ENCODE results near the gene PWWP2B.

Gene PWWP2B

GRCh38 chr10:132446195-132446581 lies 49.2 kb downstream of the PWWP2B start:
- peak overlapping the region; percentile 74 for H3K27ac ChIP-seq
- TF ChIP-seq ZFX (IDR thresholded peaks at IDR 0.05): no peak
- TF ChIP-seq, protein P1, sequence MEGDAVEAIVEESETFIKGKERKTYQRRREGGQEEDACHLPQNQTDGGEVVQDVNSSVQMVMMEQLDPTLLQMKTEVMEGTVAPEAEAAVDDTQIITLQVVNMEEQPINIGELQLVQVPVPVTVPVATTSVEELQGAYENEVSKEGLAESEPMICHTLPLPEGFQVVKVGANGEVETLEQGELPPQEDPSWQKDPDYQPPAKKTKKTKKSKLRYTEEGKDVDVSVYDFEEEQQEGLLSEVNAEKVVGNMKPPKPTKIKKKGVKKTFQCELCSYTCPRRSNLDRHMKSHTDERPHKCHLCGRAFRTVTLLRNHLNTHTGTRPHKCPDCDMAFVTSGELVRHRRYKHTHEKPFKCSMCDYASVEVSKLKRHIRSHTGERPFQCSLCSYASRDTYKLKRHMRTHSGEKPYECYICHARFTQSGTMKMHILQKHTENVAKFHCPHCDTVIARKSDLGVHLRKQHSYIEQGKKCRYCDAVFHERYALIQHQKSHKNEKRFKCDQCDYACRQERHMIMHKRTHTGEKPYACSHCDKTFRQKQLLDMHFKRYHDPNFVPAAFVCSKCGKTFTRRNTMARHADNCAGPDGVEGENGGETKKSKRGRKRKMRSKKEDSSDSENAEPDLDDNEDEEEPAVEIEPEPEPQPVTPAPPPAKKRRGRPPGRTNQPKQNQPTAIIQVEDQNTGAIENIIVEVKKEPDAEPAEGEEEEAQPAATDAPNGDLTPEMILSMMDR (conservative IDR thresholded peaks at IDR 0.05): no peak

GRCh38 chr10:132446661-132447445 lies 49.9 kb downstream of the PWWP2B start:
- H3K27ac ChIP-seq: peak overlapping the region; percentile 74
- no peak for TF ChIP-seq ZFX (IDR thresholded peaks at IDR 0.05)
- TF ChIP-seq, protein P1 (conservative IDR thresholded peaks at IDR 0.05): peak; percentile 26; the same call in 1 of the 2 replicates

GRCh38 chr10:132447446-132448247 lies 50.6 kb downstream of the PWWP2B start:
- peak overlapping the region; percentile 74 for H3K27ac ChIP-seq

DNA sequence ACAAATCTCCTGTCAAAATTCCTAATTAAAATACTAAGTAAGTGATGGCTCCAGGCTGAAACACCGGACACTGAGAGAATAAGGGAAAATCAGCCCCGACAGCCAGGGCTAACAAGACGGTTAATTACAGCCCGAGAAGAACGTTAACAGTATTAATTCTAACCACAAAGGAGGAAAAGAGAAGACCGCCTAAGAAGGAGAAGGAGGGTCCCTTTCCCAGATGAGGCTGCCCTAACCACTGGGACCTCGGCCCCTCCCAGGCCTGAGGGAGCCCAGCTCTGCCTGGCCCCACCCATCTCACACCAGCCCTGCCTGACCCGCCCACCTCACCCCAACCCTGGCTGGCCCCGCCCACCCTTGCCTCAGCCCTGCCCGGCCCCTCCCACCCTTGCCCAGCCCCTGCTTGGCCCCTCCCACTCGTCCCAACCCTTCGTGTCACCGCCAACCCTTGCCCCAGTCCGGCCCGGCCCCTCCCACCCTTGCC lies 51.3 kb downstream of the PWWP2B start:
- H3K27ac ChIP-seq: peak overlapping the region; percentile 74
- TF ChIP-seq, protein P1 (conservative IDR thresholded peaks at IDR 0.05): no peak
- no peak for TF ChIP-seq ZFX (IDR thresholded peaks at IDR 0.05)

More at GRCh38 chr10:132447446-132448247, 50.6 kb downstream of the PWWP2B start:
- no peak for TF ChIP-seq ZFX (IDR thresholded peaks at IDR 0.05)
- TF ChIP-seq, protein P1 (conservative IDR thresholded peaks at IDR 0.05): no peak

- H3K27ac ChIP-seq: peak overlapping the region; percentile 48
These were observed 52.2 kb downstream of the PWWP2B start for GRCh38 chr10:132449051-132449810.

GRCh38 chr10:132449811-132450181 lies 52.8 kb downstream of the PWWP2B start:
- TF ChIP-seq, protein P1 (conservative IDR thresholded peaks at IDR 0.05): no peak
- TF ChIP-seq ZFX (IDR thresholded peaks at IDR 0.05): no peak
- H3K27ac ChIP-seq: peak overlapping the region; percentile 48

More at GRCh38 chr10:132449051-132449810, 52.2 kb downstream of the PWWP2B start:
- TF ChIP-seq, protein P1 (conservative IDR thresholded peaks at IDR 0.05): no peak
- TF ChIP-seq ZFX (IDR thresholded peaks at IDR 0.05): no peak
